SK-N-SH treated with all-trans-retinoic acid at 6 μM for 48 hours (cell line): ENCODE measurements around the gene VMAC.

Experiments used
- CSRNP3 ChIP-seq: fragments of 250-450 bp; sonication (Bioruptor Pico); IDR thresholded peaks from 2 replicates; pipeline ENCODE4 v1.5.1; 2021; ENCODE audit warnings: mild to moderate bottlenecking, moderate library complexity
- GLIS3 ChIP-seq: fragments of 250-450 bp; sonication (Bioruptor Pico); IDR thresholded peaks from 2 replicates; pipeline ENCODE4 v1.5.0; 2020; ENCODE audit warnings: mild to moderate bottlenecking, moderate library complexity
- ISL1 ChIP-seq: fragments of 250-450 bp; sonication (Bioruptor Pico); IDR thresholded peaks from 2 replicates; pipeline ENCODE4 v2.1.2; 2022; ENCODE audit warnings: mild to moderate bottlenecking, moderate library complexity
- PPARA ChIP-seq: fragments of 250-450 bp; sonication (Bioruptor Pico); IDR thresholded peaks from 2 replicates; pipeline ENCODE4 v1.5.0; 2020; ENCODE audit warnings: mild to moderate bottlenecking, borderline replicate concordance
- SNAI2 ChIP-seq: fragments of 250-450 bp; sonication (Bioruptor Pico); IDR thresholded peaks from 2 replicates; pipeline ENCODE4 v1.5.0; 2020; ENCODE audit warnings: mild to moderate bottlenecking, moderate library complexity
- TOX ChIP-seq: fragments of 250-450 bp; sonication (Bioruptor Pico); IDR thresholded peaks from 2 replicates; pipeline ENCODE4 v1.8.0; 2021; ENCODE audit warnings: mild to moderate bottlenecking, moderate library complexity, borderline replicate concordance
- ZFP3 ChIP-seq: fragments of 250-450 bp; sonication (Bioruptor Pico); IDR thresholded peaks from 2 replicates; pipeline ENCODE4 v1.5.0; 2020; ENCODE audit warnings: mild to moderate bottlenecking, moderate library complexity
- ZFP30 ChIP-seq: fragments of 450-650 bp; formaldehyde crosslinking; IDR thresholded peaks from 2 replicates; pipeline ENCODE4 v1.5.0; 2022; ENCODE audit warnings: mild to moderate bottlenecking, moderate library complexity
- ZNF8 ChIP-seq: fragments of 450-650 bp; formaldehyde crosslinking; IDR thresholded peaks from 2 replicates; pipeline ENCODE4 v1.5.0; 2020; ENCODE audit warnings: mild to moderate bottlenecking, moderate library complexity
- TF ChIP-seq, protein P1 (sequence below): fragments of 250-450 bp; sonication (Bioruptor Pico); IDR thresholded peaks from 2 replicates; pipeline ENCODE4 v1.5.1; 2020; ENCODE audit warnings: low read depth, mild to moderate bottlenecking, moderate library complexity

DNA sequence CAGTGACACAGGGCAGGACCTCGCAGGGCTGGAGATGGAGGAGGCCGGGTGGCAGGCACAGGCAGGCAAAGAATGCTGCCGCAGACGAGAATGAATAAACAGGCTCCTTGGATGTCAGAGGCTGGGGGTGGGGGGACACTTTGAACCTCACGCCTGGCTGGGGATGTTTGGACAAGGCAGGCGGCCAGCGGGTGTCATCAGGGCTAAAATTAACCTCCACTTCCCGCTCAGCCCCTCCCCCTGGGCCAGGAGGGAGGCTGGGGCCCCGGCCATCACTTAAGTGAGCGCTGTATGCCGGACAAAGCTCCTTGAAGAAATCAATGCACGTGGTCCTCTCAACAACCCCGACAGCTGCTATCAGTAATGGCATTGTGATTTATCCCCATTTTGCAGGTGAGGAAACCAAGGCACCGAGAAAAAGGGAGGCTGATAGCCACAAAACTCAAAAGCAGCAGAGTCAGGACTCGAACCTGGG, 24.0 kb upstream of the VMAC start:
- TF ChIP-seq, protein P1, sequence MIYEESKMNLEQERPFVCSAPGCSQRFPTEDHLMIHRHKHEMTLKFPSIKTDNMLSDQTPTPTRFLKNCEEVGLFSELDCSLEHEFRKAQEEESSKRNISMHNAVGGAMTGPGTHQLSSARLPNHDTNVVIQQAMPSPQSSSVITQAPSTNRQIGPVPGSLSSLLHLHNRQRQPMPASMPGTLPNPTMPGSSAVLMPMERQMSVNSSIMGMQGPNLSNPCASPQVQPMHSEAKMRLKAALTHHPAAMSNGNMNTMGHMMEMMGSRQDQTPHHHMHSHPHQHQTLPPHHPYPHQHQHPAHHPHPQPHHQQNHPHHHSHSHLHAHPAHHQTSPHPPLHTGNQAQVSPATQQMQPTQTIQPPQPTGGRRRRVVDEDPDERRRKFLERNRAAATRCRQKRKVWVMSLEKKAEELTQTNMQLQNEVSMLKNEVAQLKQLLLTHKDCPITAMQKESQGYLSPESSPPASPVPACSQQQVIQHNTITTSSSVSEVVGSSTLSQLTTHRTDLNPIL (CRISPR knock-in tag): no peak
- TF ChIP-seq TOX (CRISPR knock-in tag): no peak
- TF ChIP-seq GLIS3 (CRISPR knock-in tag): no peak
- no peak for TF ChIP-seq SNAI2 (CRISPR knock-in tag)
- no peak for TF ChIP-seq ZNF8 (CRISPR knock-in tag)
- no peak for TF ChIP-seq ISL1 (CRISPR knock-in tag)
- TF ChIP-seq ZFP3 (CRISPR knock-in tag): no peak
- TF ChIP-seq PPARA: no peak
- no peak for TF ChIP-seq CSRNP3 (CRISPR knock-in tag)
- no peak for TF ChIP-seq ZFP30 (CRISPR knock-in tag)
